OCI-LY1 (cell line): ENCODE results near the gene LRRC45.

Experiments used
- H2AFZ ChIP-seq: fragments of 200-600 bp; sonication (generic), shearing (Covaris generic); 2 replicates; pipeline ENCODE4 v1.6.0; 2014; ENCODE audit warnings: antibody characterized with exemption, mild to moderate bottlenecking, low read length
- H3F3A ChIP-seq: fragments of 200-600 bp; sonication (generic), shearing (Covaris generic); 2 replicates; pipeline ENCODE4 v1.6.0; 2014; ENCODE audit warnings: mild to moderate bottlenecking, antibody characterized with exemption, low read length, moderate library complexity; ENCODE audit not compliant: insufficient read depth
- H3K27ac ChIP-seq: fragments of 200-600 bp; sonication (generic); 2 replicates; pipeline ENCODE4 v1.5.1; 2014; ENCODE audit warnings: low read length, mixed run types, mild to moderate bottlenecking, low read depth; ENCODE audit not compliant: poor library complexity, severe bottlenecking
- H3K27me3 ChIP-seq: fragments of 200-600 bp; sonication (generic); 2 replicates; pipeline ENCODE4 v1.6.0; 2014; ENCODE audit warnings: antibody characterized with exemption, mild to moderate bottlenecking, low read length, moderate library complexity; ENCODE audit not compliant: insufficient read depth
- H3K36me3 ChIP-seq: fragments of 200-600 bp; sonication (generic); 2 replicates; pipeline ENCODE4 v1.6.1; 2014; ENCODE audit warnings: mild to moderate bottlenecking, antibody characterized with exemption, low read length, moderate library complexity, mixed read lengths; ENCODE audit not compliant: insufficient read depth
- H3K4me1 ChIP-seq: fragments of 200-600 bp; sonication (generic); 2 replicates; pipeline ENCODE4 v1.5.1; 2014; ENCODE audit warnings: mild to moderate bottlenecking, low read length, moderate library complexity; ENCODE audit not compliant: insufficient read depth, severe bottlenecking
- H3K4me2 ChIP-seq: fragments of 200-600 bp; sonication (generic), shearing (Covaris generic); 2 replicates; pipeline ENCODE4 v1.6.1; 2014; ENCODE audit warnings: low read length
- H3K4me3 ChIP-seq: fragments of 200-600 bp; sonication (generic); 2 replicates; pipeline ENCODE4 v1.5.1; 2014; ENCODE audit warnings: low read length, low read depth, mild to moderate bottlenecking, mixed read lengths; ENCODE audit not compliant: poor library complexity, severe bottlenecking
- H3K79me2 ChIP-seq: fragments of 200-600 bp; shearing (Covaris generic); 2 replicates; pipeline ENCODE4 v1.6.1; 2016; ENCODE audit warnings: mixed run types, low read length, mixed read lengths; ENCODE audit not compliant: insufficient read depth
- H3K9ac ChIP-seq: fragments of 200-600 bp; sonication (generic), shearing (Covaris generic); 2 replicates; pipeline ENCODE4 v1.6.1; 2014; ENCODE audit warnings: mild to moderate bottlenecking, low read length, mixed read lengths
- H3K9me2 ChIP-seq: fragments of 200-600 bp; sonication (generic), shearing (Covaris generic); 2 replicates; pipeline ENCODE4 v1.6.1; 2014; ENCODE audit warnings: low read depth, mild to moderate bottlenecking, low read length, mixed read lengths
- H3K9me3 ChIP-seq: fragments of 200-600 bp; shearing (Covaris generic); 2 replicates; pipeline ENCODE4 v1.6.1; 2014; ENCODE audit warnings: low read length, mixed read lengths
- H4K20me1 ChIP-seq: fragments of 200-600 bp; sonication (generic), shearing (Covaris generic); 2 replicates; pipeline ENCODE4 v1.6.0; 2016; ENCODE audit warnings: mild to moderate bottlenecking, low read length; ENCODE audit not compliant: insufficient read depth
- CTCF ChIP-seq: fragments of 200-600 bp; sonication (generic), shearing (Covaris generic); IDR thresholded peaks from 2 replicates; pipeline ENCODE4 v1.5.1; 2017; ENCODE audit warnings: mild to moderate bottlenecking, antibody characterized with exemption, low read length, moderate library complexity, mixed read lengths
- EZH2 ChIP-seq: fragments of 200-600 bp; sonication (generic), shearing (Covaris generic); IDR thresholded peaks from 2 replicates; pipeline ENCODE4 v1.8.0; 2017; ENCODE audit warnings: borderline replicate concordance, mixed run types, mild to moderate bottlenecking, antibody characterized with exemption, low read length, moderate library complexity, mixed read lengths

LRRC45 gene

GRCh38 chr17:82029391-82029790 is 6.3 kb downstream of the LRRC45 start:
- no peaks in the 10 kb centered on the region for H3K27me3 ChIP-seq
- H3K27ac ChIP-seq: no peak overlapping the region
- H3F3A ChIP-seq: no peaks in the 10 kb centered on the region
- H3K36me3 ChIP-seq: peaks cover 4% of the 10 kb centered on the region; the same call in 1 of the 2 replicates
- no peak overlapping the region for H3K4me2 ChIP-seq
- H4K20me1 ChIP-seq: no peaks in the 10 kb centered on the region
- H3K4me1 ChIP-seq: peaks cover 21% of the 10 kb centered on the region
- no peak overlapping the region for H2AFZ ChIP-seq
- H3K79me2 ChIP-seq: no peaks in the 10 kb centered on the region
- H3K9ac ChIP-seq: no peak overlapping the region
- H3K4me3 ChIP-seq: no peak overlapping the region
- no peaks in the 10 kb centered on the region for H3K9me2 ChIP-seq
- TF ChIP-seq EZH2 (no peak), CTCF (no peak)
- no peaks in the 10 kb centered on the region for H3K9me3 ChIP-seq

GRCh38 chr17:82029990-82030469 is 6.9 kb downstream of the LRRC45 start:
- Histone ChIP-seq H4K20me1 (no peaks in the 10 kb centered on the region), H3K9me3 (no peaks in the 10 kb centered on the region), H3F3A (no peaks in the 10 kb centered on the region), H3K9ac (no peak overlapping the region), H3K79me2 (no peaks in the 10 kb centered on the region), H3K9me2 (no peaks in the 10 kb centered on the region), H3K36me3 (peaks cover 4% of the 10 kb centered on the region; the same call in 1 of the 2 replicates), H2AFZ (no peak overlapping the region), H3K27ac (no peak overlapping the region), H3K4me2 (peak overlapping the region; percentile 72; the same call in 1 of the 2 replicates), H3K27me3 (no peaks in the 10 kb centered on the region), H3K4me1 (peaks cover 19% of the 10 kb centered on the region), H3K4me3 (no peak overlapping the region)
- TF ChIP-seq CTCF (no peak), EZH2 (no peak)

GRCh38 chr17:82030470-82031302 is 7.6 kb downstream of the LRRC45 start:
- H3K27ac ChIP-seq: no peak overlapping the region
- peaks cover 4% of the 10 kb centered on the region; the same call in 1 of the 2 replicates for H3K36me3 ChIP-seq
- H4K20me1 ChIP-seq: no peaks in the 10 kb centered on the region
- no peak for TF ChIP-seq EZH2
- peak; percentile 74; the same call in 1 of the 2 replicates for TF ChIP-seq CTCF
- H3K27me3 ChIP-seq: no peaks in the 10 kb centered on the region
- H3F3A ChIP-seq: no peaks in the 10 kb centered on the region; the same call in 1 of the 2 replicates
- H2AFZ ChIP-seq: no peak overlapping the region
- H3K4me1 ChIP-seq: peaks cover 22% of the 10 kb centered on the region
- H3K9me3 ChIP-seq: no peaks in the 10 kb centered on the region
- H3K9me2 ChIP-seq: no peaks in the 10 kb centered on the region
- peak overlapping the region; percentile 72 for H3K4me2 ChIP-seq
- H3K79me2 ChIP-seq: no peaks in the 10 kb centered on the region
- peak overlapping the region; percentile 73 for H3K9ac ChIP-seq
- H3K4me3 ChIP-seq: peak overlapping the region; percentile 73
